ENCODE results near the gene FADS3.

GRCh38 chr11:61854206-61854895 lies 37.0 kb downstream of the FADS3 start:
- TF ChIP-seq TAF1 (IDR thresholded peaks at IDR 0.05; ENCODE audit: borderline replicate concordance, low read depth, low read length): no peak
- TF ChIP-seq POLR2A (IDR thresholded peaks at IDR 0.05; ENCODE audit: low read depth, low read length): no peak
- no peak for TF ChIP-seq POLR2AphosphoS5 (IDR thresholded peaks at IDR 0.05; ENCODE audit: low read depth, low read length)

All from GM12892 (cell line).